Keratinocyte (primary cell): ENCODE measurements around the gene BEND3. TPM values are rescaled to one million over a fixed set of nuclear protein-coding genes. Genes with fewer than 3 reads are reported as not detected.

ENCODE experiments used
- DNase-seq: peaks from one replicate; pipeline ENCODE4 v3.0.0-alpha.2; 2011; ENCODE audit warnings: low read depth, missing footprints, low spot score
- FAIRE-seq: peaks from 2 replicates; lab custom pipeline; 2011; peaks lifted over from hg19 to GRCh38; lab: Jason Lieb, UNC
- H2AFZ ChIP-seq: 2 replicates; pipeline ENCODE4 v1.6.0; 2012; ENCODE audit warnings: low read length, control low read depth, inconsistent platforms; ENCODE audit not compliant: control insufficient read depth
- H3K27ac ChIP-seq: 2 replicates; pipeline ENCODE4 v1.5.1; 2011; ENCODE audit warnings: low read length; ENCODE audit not compliant: control insufficient read depth, insufficient read depth
- H3K27me3 ChIP-seq: 3 replicates; pipeline ENCODE4 v1.6.0; 2011; ENCODE audit warnings: low read length; ENCODE audit not compliant: control insufficient read depth, insufficient read depth; ENCODE audit errors: extremely low read depth
- H3K36me3 ChIP-seq, 2 experiments: 2 replicates in 1 of 2; 3 replicates in 1 of 2; pipeline ENCODE4 v1.5.1; 2011; ENCODE audit warnings: low read length in 2 of 2, mild to moderate bottlenecking in 1 of 2; ENCODE audit not compliant: control insufficient read depth in 2 of 2, insufficient read depth in 2 of 2; ENCODE audit errors: extremely low read depth in 1 of 2
- H3K4me1 ChIP-seq: 3 replicates; pipeline ENCODE4 v1.5.1; 2011; ENCODE audit warnings: low read length; ENCODE audit not compliant: control insufficient read depth, insufficient read depth; ENCODE audit errors: extremely low read depth
- H3K4me2 ChIP-seq: 3 replicates; pipeline ENCODE4 v1.6.0; 2011; ENCODE audit warnings: low read depth, low read length; ENCODE audit not compliant: control insufficient read depth, insufficient read depth; ENCODE audit errors: extremely low read depth
- H3K4me3 ChIP-seq, 3 experiments: fragments of 200-600 bp in 1 of 3; sonication (generic) in 1 of 3; 2 replicates in 2 of 3; 3 replicates in 1 of 3; pipeline ENCODE4 v1.5.1; 2011 to 2016; ENCODE audit warnings: low read length in 3 of 3, mild to moderate bottlenecking in 3 of 3, control low read depth in 2 of 3, inconsistent platforms in 1 of 3, low read depth in 1 of 3, mixed read lengths in 1 of 3, mixed run types in 1 of 3, moderate library complexity in 1 of 3; ENCODE audit not compliant: control insufficient read depth in 2 of 3, insufficient read depth in 2 of 3; ENCODE audit errors: extremely low read depth in 1 of 3
- H3K79me2 ChIP-seq: 2 replicates; pipeline ENCODE4 v1.6.0; 2012; ENCODE audit warnings: low read length; ENCODE audit not compliant: control insufficient read depth, insufficient read depth
- H3K9ac ChIP-seq: 3 replicates; pipeline ENCODE4 v1.6.0; 2011; ENCODE audit warnings: low read length; ENCODE audit not compliant: control insufficient read depth, insufficient read depth; ENCODE audit errors: extremely low read depth
- H3K9me1 ChIP-seq: 3 replicates; pipeline ENCODE4 v1.6.0; 2011; ENCODE audit warnings: low read length; ENCODE audit not compliant: control insufficient read depth, insufficient read depth; ENCODE audit errors: extremely low read depth
- H3K9me3 ChIP-seq: 2 replicates; pipeline ENCODE4 v1.5.1; 2012; ENCODE audit warnings: low read depth, low read length; ENCODE audit not compliant: control insufficient read depth
- H4K20me1 ChIP-seq: 3 replicates; pipeline ENCODE4 v1.6.0; 2011; ENCODE audit warnings: low read length; ENCODE audit not compliant: control insufficient read depth, insufficient read depth; ENCODE audit errors: extremely low read depth
- CTCF ChIP-seq, 3 experiments: IDR thresholded peaks in 1 of 3; conservative IDR thresholded peaks in 1 of 3; optimal IDR thresholded peaks in 1 of 3; 2 replicates in 2 of 3; 3 replicates in 1 of 3; pipeline versions ENCODE3 to v1.5.1; 2011; ENCODE audit warnings: low read length in 3 of 3, mild to moderate bottlenecking in 3 of 3, moderate library complexity in 2 of 3, control low read depth in 1 of 3, inconsistent platforms in 1 of 3; ENCODE audit not compliant: insufficient read depth in 2 of 3; ENCODE audit errors: extremely low read depth in 1 of 3
- EZH2 ChIP-seq: IDR thresholded peaks from one replicate; pipeline ENCODE4 v1.6.1; 2012; ENCODE audit warnings: inconsistent platforms, mild to moderate bottlenecking, low read length, moderate library complexity
- dilution Hi-C: fragments of 300-500 bp; cut with MboI; formaldehyde crosslinking; loops from one replicate; pipeline ENCODE4 v1.7.0; 2020; ENCODE audit warnings: low sequenced_read_pairs; ENCODE audit not compliant: extremely low pct_ligation_motif_present
- polyA plus RNA-seq, 5 experiments: library from polyadenylated mRNA; depleted of rRNA in 3 of 5; stranded (reverse) in 3 of 5; stranded (forward) in 1 of 5; unstranded in 1 of 5; fragments of >200 nt; gene quantifications; 1 replicate in 1 of 5; 2 replicates in 3 of 5; 3 replicates in 1 of 5; pipeline versions ENCODE4 v1.2.1 to v1.2.3, GENCODE V29; 2011 to 2012; ENCODE audit warnings: missing spikeins in 2 of 5, low read depth in 1 of 5, low replicate concordance in 1 of 5

BEND3 gene
- polyA plus RNA-seq, 1 donor (not counting 4 experiments of a cell fraction or from before 2014, with no cell fraction given): 2.1 TPM

GRCh38 chr6:107125771-107126170 lies 10.5 kb upstream of the BEND3 start:
- TF ChIP-seq CTCF (optimal IDR thresholded peaks at IDR 0.05 in 1 of 3, IDR thresholded peaks at IDR 0.05 in 1 of 3, conservative IDR thresholded peaks at IDR 0.05 in 1 of 3; ENCODE audit: extremely low read depth in 1 of 3, insufficient read depth in 2 of 3, low read length in 3 of 3) (no peak), EZH2 (no peak)
- FAIRE-seq: no peak
- Histone ChIP-seq H4K20me1 (no peaks in the 10 kb centered on the region), H3K9me1 (no peaks in the 10 kb centered on the region), H3K79me2 (no peaks in the 10 kb centered on the region), H2AFZ (no peak overlapping the region), H3K4me2 (no peak overlapping the region), H3K9ac (no peak overlapping the region), H3K27me3 (no peaks in the 10 kb centered on the region), H3K9me3 (no peaks in the 10 kb centered on the region), H3K36me3 (no peaks in the 10 kb centered on the region), H3K4me3 (no peak overlapping the region), H3K4me1 (no peaks in the 10 kb centered on the region), H3K27ac (no peak overlapping the region)
- no peak for DNase-seq
- dilution Hi-C loops: no loop called here

GRCh38 chr6:107124934-107125348 lies 9.6 kb upstream of the BEND3 start:
- no peaks in the 10 kb centered on the region for H4K20me1 ChIP-seq
- H2AFZ ChIP-seq: no peak overlapping the region
- H3K79me2 ChIP-seq: no peaks in the 10 kb centered on the region
- H3K9me1 ChIP-seq: no peaks in the 10 kb centered on the region
- DNase-seq (no peak), FAIRE-seq (no peak)
- dilution Hi-C loops: no loop called here
- H3K9ac ChIP-seq: no peak overlapping the region
- H3K27me3 ChIP-seq: no peaks in the 10 kb centered on the region
- H3K4me1 ChIP-seq: no peaks in the 10 kb centered on the region
- no peak overlapping the region for H3K4me2 ChIP-seq
- no peaks in the 10 kb centered on the region for H3K9me3 ChIP-seq
- H3K27ac ChIP-seq: no peak overlapping the region
- H3K36me3 ChIP-seq: no peaks in the 10 kb centered on the region
- no peak overlapping the region for H3K4me3 ChIP-seq
- TF ChIP-seq EZH2: no peak
- no peak for TF ChIP-seq CTCF (optimal IDR thresholded peaks at IDR 0.05 in 1 of 3, IDR thresholded peaks at IDR 0.05 in 1 of 3, conservative IDR thresholded peaks at IDR 0.05 in 1 of 3; ENCODE audit: extremely low read depth in 1 of 3, insufficient read depth in 2 of 3, low read length in 3 of 3)
